Stimulated activated CD8-positive, alpha-beta memory T cell treated with anti-CD3 and anti-CD28 coated beads, Interleukin-12 subunit alpha, Interleukin-12 subunit beta, amount 100 ng/mL, for 1 hour (primary cell): ENCODE measurements around the gene SLC7A1.
"Not testable (repeated sequence)": the region's sequence is repeated elsewhere in the genome, so short reads cannot be mapped to it uniquely, and the experiment has no call there.

Source experiments
- DNase-seq: peaks from one replicate; pipeline ENCODE4 v3.0.0-alpha.2; 2020; ENCODE audit warnings: low read depth

Gene SLC7A1

DNA sequence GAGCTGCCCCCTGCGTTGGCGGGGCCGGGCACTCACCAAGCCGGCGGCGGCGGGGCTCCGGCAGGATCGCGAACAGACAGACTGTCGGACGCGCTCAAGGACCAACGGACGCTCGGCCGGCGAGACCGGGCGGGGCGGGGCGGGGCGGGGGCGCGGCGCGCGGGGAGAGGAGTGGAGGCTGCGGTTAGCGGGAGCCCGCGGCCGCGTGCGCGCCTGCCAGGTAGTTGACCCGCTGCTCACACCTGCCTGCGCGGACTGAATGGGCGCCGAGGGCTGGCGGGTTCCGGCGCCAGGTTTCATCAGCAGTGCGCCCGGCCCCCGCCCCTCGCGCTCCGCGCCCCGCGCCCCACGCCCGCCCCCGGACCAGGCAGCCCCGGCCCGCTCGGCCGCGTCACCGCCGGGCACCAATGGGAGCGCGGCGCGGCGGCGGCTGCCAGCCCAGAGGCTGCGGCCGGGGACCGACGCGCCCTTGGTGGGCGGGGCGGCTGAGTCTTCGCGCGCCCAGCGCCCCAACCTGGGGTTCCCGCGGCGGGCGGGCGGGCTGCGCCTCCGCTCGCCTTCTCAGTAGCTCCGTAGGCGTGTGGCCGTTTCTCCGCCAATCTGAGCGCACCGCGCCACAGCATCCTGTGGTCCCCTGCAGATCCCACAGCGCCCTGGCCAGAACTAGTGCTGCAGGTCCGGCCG is at the start of gene SLC7A1:
TSS of gene SLC7A1 (minus strand) at position 309 of the 684 bp plus-strand sequence. CDS start 59,500 bp downstream, outside the sequence.
- peak; percentile 61 for DNase-seq

DNA sequence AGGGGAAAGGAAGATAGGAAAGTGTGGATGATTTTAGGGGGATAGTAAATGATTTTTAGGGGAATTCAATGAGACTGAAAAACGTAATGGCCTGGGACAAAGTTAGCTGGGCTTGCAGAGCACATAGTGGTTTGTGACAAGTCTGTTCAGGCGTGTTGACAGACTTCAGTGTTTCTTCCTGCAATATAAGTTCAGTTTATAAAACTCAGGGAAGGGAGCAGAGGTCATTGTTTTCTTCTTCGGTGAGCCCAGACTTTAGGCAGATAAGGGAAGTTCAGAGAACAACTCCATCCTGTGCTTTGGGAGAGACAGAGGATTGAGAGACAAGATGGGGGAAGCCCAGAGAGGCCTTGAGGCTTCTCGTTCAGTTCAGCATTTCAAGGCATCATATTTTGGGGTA is 45.2 kb upstream of the SLC7A1 start:
- DNase-seq = no peak

DNA sequence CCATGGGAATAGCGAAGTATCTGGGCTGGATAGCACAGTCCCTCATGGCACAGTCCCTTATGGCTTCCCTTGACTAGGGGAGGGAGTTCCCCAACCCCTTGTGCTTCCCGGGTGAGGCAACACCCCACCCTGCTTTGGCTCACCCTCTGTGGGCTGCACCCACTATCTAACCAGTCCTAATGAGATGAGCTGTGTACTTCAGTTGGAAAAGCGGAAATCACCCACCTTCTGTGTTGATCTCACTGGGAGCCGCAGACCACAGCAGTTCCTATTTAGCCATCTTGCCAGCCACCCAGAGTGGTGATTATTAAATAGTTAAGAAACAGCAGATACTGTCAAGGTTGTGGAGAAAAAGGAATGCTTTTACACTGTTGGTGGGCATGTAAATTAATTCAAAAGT is 41.3 kb upstream of the SLC7A1 start:
- DNase-seq = not testable (repeated sequence)

DNA sequence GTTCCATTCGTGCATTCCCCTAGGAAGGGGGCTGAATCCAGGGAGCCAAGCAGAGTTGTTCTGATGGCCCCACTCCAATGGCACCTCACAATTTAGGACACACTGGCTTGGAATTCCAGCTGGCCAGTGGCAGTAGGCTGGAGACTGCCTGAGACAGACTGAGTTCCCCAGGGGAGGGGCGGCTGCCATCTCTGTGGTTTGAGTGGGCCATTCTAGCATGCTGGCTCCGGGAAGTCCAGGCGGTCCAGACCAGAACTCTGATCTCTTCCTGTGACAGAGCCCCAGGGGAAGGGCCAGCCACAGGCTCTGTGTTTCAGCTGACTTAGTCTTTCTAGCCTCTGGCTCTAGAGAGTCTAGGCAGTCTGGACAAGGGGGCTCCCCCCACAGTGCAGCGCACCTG is 29.5 kb upstream of the SLC7A1 start:
- DNase-seq = no peak

DNA sequence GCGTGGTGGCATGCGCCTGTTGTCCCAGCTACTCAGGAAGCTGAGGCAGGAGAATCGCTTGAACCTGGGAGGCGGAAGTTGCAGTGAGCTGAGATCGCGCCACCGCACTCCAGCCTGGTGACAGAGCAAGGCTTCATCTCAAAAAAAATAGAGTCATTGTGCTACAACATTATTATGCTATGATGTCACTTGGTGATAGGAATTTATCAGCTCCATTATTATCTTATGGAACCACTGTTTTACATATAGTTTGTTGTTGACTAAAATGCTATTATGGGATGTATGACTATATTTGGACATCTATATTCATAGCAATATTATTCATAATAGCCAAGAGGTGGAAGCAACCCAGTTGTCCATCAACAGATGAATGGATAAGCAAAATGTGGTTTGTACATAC is 26.4 kb upstream of the SLC7A1 start:
- no peak for DNase-seq

DNA sequence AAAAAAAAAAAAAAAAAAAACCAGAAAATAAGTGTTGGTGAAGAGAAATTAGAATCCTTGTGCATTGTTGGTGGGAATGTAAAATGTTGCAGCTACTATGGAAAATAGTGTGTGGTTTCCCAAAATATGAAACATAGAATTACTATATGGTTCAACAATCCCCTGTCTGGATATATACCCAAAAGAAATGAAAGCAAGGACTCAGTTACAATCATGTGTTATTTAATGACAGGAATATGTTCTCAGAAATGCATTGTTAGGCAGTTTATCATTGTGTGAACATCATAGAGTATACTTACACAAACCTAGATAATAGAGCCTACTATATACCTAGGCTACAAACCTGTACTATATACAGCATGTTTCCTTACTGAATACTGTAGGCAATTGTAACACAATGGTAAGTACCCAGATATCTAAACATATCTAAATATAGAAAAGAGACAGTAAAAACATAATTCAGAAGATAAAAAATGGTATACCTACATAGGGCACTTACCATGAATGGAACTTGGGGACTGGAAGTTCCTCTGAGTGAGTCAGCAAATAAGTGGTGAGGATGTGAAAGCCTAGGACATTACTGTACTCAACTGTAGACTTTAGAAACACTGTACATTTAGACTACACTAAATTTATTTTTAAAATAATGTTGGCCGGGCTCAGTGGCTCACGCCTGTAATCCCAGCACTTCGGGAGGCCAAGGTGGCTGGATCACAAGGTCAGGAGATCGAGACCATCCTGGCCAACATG is 25.7 kb upstream of the SLC7A1 start:
- DNase-seq = no peak

DNA sequence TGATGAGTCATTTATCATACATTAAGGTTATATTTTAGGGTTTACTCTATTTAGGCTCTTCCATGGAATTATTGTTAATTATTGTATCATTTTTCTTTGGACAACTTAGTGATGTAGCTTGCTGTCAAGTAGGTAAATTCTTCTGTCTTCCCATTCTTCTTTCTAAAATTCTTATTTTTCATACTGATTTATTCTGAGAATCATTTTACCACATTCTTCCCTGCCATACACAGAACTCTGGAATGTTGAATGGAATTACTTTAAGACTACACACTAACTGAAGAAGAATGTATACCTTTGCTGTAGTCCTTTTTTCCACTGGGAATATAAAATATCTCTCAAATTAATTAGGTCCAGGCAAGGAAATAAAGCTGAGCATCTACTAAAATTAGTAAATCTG is 24.5 kb upstream of the SLC7A1 start:
- no peak for DNase-seq

DNA sequence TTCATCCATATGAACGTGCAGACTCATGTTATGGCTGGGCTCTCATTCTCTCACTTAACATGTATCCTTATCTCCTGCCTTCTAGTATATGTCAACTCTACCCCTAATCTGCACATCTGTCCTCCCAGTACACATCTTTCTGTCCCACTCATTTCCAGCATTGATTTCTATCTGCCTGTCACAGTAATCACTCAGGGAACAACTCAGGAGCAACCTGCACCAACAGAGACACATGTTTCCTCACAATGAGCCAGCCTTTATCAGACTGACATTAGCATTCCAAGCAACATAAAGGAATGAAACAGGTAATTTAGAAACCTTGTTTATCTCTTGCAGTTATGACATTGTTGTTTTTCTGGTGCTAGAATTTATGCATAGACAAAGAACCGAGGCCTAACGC is 17.6 kb upstream of the SLC7A1 start:
- no peak for DNase-seq

DNA sequence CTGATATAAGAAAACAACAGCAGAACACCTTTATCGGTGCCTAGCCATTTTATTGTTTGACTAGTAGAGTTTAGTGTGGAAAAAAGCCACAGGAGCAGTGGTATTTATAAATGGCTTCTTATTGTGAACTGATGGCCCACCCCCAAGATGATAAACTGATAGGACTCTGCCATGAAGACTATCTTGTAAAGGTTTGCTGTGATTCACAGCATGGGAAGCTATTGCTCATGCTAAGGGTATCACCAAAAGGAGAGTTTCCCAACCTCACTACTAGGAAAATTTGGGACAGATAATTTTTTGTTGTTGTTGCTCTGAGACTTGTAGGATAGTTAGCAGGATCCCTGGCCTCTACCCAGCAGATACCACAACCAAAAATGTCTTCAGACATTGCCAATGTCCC is 12.0 kb upstream of the SLC7A1 start:
- no peak for DNase-seq

DNA sequence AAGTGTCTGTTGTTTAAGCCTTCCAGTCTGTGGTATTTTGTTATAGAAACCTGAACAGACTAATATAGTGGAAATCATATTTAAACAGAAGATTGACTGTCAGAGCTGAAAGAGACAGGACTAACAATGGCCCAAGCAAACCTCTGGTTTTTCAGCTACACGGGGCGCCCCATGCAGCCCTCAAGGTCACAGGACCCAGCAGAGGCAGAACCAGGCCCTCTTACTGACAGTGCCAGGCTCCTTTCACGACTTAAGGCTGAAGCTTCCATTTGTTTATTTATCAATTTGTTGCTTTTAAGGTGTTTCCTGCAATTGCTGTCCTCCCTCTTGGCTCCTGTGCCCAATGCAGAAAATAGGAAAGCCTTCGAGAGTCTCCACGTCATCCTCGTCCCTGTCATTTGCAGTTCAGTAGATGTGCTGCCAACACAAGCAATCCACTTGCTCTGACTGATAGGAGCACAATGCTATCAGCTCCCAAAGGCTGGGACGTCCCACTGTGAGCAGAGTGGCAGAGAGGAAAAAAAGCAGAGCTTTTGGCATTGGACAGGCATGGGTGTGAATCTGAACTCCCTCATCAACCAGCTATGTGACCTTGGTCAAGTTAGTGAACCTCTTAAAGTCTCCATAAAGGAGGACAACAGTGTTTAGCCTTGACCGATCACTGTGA is 10.5 kb upstream of the SLC7A1 start:
- no peak for DNase-seq

DNA sequence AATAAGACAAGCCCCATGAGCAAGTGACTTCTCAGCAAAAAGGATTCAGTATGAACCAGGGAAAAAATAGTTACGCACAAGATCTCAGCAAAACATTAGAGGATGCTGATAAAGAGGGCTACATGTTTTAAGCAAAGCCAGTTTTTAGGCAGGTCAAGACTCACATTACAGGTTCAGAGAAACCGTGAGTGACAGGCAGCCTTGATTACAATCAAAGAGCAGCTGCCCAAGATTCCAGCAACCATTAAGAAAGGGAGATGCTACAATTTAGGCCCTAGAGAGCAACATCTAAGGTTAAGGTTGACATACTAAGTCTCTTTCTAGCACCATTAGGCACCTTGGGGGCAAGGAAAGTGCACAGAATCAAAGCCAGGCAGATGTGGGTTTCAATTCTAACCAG is 2.8 kb upstream of the SLC7A1 start:
- DNase-seq = no peak

DNA sequence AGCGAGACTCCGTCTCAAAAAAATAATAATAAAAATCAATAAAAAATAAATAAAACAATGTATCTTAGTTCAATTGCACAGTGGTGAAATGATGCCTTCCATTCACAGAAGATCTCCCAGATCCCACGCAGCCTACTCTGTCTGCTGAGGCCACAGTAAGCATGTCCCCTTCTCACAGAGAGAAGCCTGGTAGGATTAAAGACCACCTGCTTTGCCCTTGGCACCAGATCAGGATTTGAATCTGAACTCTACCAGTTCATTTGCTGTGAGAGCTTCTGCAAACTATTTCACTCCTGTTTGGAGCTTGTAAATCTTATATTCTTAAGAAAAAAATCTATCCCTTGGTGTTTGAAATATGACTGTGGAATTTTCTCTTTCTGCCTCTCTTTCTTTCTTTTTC is 2.2 kb upstream of the SLC7A1 start:
- no peak for DNase-seq

DNA sequence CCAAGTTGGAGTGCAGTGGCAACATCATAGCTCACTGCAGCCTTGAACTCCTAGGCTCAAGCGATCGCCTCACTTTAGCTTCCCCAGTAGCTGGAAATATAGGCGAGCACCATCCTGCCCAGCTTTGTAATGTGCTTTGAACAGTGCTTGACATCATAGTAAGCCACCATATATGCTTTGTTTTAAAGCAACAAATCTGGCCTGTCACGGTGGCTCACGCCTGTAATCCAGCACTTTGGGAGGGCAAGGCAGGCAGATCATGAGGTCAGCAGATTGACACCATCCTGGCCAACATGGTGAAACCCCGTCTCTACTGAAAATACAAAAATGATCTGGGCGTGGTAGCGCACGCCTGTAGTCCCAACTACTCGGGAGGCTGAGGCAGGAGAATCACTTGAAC is 1.8 kb upstream of the SLC7A1 start:
- no peak for DNase-seq

DNA sequence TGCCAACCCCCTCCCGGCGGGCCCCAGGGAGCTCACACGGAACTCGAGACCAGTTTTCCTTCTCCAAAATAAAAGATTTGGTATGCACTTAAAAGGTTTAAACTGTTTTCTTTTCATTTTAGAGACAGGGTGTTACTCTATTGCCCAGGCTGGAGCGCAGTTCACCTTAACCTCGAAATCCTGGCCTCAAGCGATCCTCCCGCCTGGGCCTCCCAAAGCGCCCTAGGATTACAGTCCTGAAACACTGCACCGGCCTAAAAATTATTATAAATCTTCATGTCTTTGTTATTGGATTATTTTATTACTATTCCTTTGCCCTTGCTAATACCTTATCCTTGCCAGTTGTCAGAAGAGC is 553 bp upstream of the SLC7A1 start:
- DNase-seq = no peak

DNA sequence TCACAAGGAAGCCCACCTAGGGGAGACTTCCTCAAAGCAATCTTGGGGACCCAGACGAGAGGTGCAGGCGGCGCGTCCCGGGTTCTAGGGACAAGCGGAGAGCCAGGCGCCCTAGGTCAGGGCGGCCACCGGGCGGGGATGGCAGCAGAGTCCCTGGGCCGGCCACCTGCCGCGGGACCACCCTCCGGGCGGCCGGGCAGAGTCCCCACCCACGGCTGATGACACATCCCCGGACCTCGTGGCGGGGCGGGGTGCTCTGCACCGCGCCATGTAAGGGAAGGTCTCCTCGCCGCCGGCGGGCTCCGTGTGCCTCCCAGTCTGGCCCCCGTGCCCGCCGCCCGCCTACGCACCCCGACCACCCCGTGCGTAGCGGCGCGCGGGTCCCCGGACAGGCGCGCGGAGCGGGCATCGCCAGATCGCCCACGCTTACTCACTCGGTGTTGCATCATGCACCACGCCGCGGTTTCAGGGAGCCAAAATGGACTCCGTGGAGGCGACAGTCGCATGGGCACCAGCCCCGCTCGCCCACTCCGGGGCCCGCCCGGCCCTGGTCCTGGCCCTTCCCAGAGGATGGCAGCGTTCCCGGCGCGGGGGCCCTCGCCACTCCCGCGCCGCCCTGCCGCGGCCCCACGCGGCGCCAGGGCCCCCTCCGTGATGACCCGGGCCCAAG is 643 bp downstream of the SLC7A1 start:
- DNase-seq = peak; percentile 39

DNA sequence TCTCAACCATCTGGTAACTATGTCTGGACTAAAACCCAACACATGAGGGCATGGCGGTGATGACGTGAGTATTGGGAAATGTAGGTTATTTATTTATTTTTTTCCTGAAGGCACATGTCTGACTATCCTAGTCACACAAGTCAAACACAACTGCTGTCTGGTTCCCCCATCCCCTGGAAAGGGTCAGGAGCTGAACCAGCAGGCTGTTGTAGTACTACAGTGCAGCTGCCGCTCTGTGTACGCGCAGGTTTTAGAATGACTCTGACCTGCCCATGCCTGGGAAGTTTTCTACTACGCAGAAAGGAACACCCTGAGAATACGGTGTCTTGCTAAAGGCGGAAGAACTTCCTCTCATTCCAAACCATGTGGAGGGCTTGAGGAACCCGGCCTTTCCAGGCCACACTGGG is 1.2 kb downstream of the SLC7A1 start:
- peak; percentile 10 for DNase-seq

DNA sequence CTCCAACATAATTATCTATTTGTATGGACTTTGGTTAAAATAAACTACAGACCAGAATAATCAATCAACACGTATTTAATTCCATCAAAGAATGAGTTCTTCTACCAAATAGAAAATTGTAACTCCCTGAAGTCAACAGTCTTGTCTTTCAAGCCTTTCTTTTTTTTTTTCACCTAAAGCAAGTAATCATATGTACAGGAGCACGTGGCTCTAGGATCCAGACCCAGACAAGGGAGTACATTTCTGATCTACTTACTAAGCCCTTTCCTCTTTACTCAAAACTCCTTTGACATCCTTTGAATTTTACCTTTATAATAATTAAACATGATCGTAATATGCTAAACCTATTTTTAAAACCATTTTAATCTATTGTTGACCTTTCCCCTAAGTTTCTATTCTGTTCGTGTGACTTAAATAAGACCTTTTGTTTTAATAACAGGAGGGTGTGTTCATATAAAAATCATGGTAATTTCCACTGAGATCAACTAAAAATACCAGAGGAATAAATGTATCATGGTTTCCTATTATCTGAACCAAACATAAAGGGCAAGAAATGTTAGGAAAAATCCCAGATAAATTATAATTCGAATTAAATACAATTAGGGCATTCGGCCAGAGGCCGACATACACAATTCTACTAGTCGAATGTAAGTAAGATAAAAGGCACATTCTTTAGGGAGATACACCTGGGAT is 1.7 kb downstream of the SLC7A1 start:
- no peak for DNase-seq

DNA sequence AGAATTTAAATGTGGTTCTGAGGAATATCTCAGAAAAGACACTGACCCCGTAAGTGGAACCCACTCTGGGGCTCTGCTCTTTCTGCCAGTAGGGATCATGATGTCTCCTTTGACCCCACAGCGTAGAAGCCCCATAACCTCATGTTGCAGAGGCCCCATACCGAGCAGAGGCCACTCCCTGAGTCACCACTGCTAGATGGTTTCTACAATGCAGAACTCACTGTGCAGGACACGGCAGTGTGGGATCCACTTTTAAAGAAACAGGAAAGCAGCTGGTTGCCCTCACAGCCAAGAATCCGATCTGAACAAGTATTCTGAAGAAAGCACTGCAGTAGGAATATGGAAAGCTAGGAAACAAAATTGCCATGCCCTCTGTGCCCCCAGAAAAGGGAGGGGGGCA is 4.2 kb downstream of the SLC7A1 start:
- no peak for DNase-seq

DNA sequence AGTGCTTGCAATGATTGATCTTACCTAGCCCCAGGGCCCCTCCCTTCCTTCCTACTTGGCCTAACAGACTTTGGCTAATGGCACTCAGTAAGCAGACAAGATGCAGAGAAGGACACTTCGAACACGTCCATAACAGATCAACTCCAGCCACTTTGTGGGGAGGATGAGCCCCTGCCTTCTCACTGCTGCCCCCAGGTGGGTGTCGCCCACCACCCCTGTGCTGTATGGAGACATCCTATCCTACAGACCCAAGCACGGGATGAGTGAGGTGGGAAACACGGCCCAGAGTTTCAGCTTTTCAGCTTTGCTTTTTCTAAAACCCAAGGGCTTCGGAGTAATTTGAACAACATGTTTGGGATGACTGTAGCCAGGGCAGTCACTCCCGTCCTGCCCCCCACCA is 5.5 kb downstream of the SLC7A1 start:
- DNase-seq = no peak

DNA sequence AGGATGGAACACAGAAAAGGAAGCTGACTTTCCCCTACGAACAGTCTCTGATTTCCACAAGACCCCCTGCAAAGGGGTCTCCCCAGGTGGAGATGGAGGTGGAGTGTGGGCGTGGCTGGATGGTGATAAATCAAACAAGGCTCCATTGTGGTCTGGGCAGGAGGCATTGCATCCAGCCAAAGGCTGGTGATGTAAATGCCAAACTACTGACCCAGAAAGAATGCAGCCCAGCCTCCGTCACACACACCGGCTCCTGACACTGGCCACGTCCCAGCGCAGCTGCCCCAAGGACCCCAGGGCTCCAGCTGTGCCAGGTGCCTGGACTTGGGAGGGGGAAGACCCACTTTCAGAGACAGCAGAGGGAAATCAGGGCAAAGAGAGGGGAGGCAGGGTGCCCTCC is 6.3 kb downstream of the SLC7A1 start:
- DNase-seq = no peak

DNA sequence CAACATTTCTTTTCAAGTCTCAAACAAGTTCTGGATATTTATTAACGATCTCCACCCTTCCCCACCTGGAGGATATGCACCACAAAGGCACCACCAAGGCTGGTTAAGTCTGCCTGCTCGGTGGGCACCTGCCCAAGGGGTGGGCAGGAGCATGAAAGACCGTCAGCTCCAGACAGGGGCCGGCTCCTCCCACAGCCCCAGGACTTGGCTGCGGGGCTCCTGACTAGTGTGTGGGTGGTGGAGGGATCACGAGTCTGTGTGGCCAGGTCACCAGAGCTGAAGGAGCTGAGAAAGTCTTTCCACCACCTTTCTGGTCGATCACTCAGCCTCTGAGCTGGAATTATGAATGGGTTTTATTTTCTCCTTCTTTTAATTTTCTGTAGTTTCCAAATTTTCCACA is 7.8 kb downstream of the SLC7A1 start:
- no peak for DNase-seq

DNA sequence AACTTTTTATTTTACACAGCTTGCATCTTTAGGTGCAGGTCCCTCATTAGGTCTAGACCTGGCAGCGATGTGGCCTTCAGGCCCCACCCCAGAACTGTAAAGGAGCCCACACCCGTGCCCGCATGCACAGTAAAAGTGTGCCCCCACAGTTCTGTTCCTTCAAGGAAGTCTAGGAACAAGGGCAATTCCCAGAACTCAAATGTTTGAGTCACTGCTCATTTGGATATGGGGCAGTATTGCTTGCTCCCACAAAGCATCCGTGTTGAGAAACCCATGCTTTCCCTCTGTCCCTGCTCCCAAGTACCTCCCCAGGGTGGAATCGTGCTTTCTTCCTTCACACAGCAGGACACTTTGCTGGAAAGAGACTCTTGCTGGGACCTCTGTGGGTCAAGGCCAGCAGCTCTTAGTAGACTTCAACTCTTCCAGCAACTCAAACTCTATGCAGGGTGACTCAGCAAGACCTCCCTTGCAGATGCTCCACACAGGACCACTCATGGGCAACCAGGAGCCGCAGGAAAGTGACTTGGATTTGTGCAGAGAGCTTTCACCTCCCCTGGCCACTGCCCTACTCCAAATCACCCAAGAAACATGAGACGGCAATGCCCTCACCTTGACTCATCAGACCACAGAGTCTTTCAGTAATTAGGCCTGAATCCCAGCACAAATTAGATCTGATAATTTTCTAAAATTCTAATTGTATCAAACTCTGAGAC is 12.3 kb downstream of the SLC7A1 start:
- DNase-seq = no peak
